IPS-18a (cell line): Measurements from ENCODE around the gene OBSCN.

Source experiments
- H3K27ac ChIP-seq: one replicate; pipeline ENCODE4 v1.5.1; 2013; ENCODE audit warnings: low read length
- H3K27me3 ChIP-seq: one replicate; pipeline ENCODE4 v1.6.1; 2013; ENCODE audit warnings: mild to moderate bottlenecking, low read length; ENCODE audit not compliant: control insufficient read depth, insufficient read depth
- H3K36me3 ChIP-seq: one replicate; pipeline ENCODE4 v1.6.1; 2013; ENCODE audit warnings: low read depth, low read length; ENCODE audit not compliant: control insufficient read depth
- H3K4me1 ChIP-seq: one replicate; pipeline ENCODE4 v1.6.1; 2013; ENCODE audit warnings: low read depth, low read length; ENCODE audit not compliant: control insufficient read depth
- H3K4me3 ChIP-seq: one replicate; pipeline ENCODE4 v1.5.1; 2013; ENCODE audit warnings: low read length
- H3K9ac ChIP-seq: one replicate; pipeline ENCODE4 v1.6.1; 2013; ENCODE audit warnings: mild to moderate bottlenecking, low read length, moderate library complexity
- H3K9me3 ChIP-seq: one replicate; pipeline ENCODE4 v1.6.1; 2013; ENCODE audit warnings: low read depth, low read length; ENCODE audit not compliant: control insufficient read depth

The OBSCN gene

DNA sequence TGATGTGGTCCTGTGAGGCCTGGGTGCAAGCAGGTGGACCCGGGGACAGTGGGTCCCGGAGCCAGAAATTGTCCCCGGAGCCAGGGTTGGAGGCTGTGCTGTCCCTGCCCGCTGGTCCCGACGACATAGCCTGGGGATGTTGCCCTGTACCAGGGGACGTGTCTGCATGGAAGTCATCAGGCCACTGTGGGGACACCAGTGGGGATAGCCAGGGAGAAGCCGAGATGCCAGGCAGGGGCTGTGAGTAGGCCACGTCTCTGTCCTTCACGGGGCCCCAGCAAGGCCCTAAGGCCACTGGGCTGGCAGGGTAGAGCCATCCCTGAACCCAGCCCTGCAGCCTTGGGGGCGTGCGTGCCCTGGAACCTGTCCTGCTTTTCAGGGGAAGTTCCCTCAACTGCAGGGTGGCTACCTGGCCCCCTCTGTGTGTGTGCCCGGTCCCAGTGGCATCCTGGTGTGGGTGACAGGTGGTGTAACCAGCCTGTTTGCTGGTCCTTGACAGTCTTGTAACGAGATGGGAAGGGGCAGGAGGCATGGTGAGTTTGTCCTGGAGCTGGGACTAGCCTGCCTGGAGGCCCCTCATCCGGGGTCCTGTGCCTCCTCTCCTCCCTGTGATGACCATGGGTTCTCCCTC, 73.2 kb downstream of the OBSCN start:
- H3K4me1 ChIP-seq = no peaks in the 10 kb centered on the region
- H3K36me3 ChIP-seq = peaks cover 25% of the 10 kb centered on the region
- H3K9ac ChIP-seq = no peak overlapping the region
- H3K27ac ChIP-seq = no peak overlapping the region
- H3K9me3 ChIP-seq = no peaks in the 10 kb centered on the region
- H3K4me3 ChIP-seq = no peak overlapping the region
- no peaks in the 10 kb centered on the region for H3K27me3 ChIP-seq

GRCh38 chr1:228281631-228282328, 73.9 kb downstream of the OBSCN start:
- Histone ChIP-seq H3K27ac (no peak overlapping the region), H3K27me3 (no peaks in the 10 kb centered on the region), H3K9ac (no peak overlapping the region), H3K4me1 (no peaks in the 10 kb centered on the region), H3K36me3 (peaks cover 28% of the 10 kb centered on the region), H3K4me3 (no peak overlapping the region), H3K9me3 (no peaks in the 10 kb centered on the region)

DNA sequence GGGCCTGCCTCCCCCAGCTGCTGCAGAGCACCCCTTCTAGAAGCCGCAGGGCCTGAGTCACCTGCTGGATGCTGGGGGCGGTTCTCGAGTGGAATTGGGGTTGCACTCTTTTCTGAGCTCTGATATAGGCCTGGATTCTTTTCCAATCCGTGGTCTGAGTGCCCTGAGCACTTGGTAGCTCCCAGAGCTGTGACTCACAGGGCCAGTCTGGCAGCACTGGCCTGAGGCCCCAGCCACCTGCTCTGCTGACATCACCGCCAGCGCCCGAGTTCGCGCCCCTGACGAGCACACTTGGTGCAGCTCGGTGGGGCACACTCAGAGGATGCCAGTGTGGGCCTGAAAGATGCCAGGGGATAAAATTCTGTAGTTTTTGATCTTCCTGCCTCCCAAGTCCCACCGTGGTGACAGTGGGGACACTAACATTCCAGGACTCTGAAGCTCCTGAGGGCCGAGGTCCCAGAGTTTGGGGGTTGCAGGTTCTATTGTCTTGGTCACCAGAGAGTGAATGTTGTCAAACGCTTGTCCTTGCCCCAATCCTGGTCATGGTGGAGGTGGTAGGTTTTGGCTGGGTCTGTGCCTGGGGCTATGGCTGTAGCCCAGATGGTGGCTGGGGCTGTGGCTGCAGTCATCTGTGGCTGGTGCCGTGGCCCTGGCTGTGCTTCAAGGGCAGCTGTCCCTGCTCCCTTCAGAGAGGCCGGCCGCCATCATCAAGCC, 74.6 kb downstream of the OBSCN start:
- no peak overlapping the region for H3K4me3 ChIP-seq
- no peak overlapping the region for H3K9ac ChIP-seq
- peaks cover 28% of the 10 kb centered on the region for H3K36me3 ChIP-seq
- H3K27me3 ChIP-seq = no peaks in the 10 kb centered on the region
- no peak overlapping the region for H3K27ac ChIP-seq
- no peaks in the 10 kb centered on the region for H3K4me1 ChIP-seq
- no peaks in the 10 kb centered on the region for H3K9me3 ChIP-seq

- H3K36me3 ChIP-seq = peaks cover 28% of the 10 kb centered on the region
- no peak overlapping the region for H3K27ac ChIP-seq
- H3K4me1 ChIP-seq = no peaks in the 10 kb centered on the region
- no peaks in the 10 kb centered on the region for H3K27me3 ChIP-seq
- H3K9ac ChIP-seq = no peak overlapping the region
- H3K9me3 ChIP-seq = no peaks in the 10 kb centered on the region
- no peak overlapping the region for H3K4me3 ChIP-seq
Measured at GRCh38 chr1:228283043-228283371, 75.2 kb downstream of the OBSCN start.

GRCh38 chr1:228283476-228284147, 75.8 kb downstream of the OBSCN start:
- H3K27ac ChIP-seq = no peak overlapping the region
- no peak overlapping the region for H3K4me3 ChIP-seq
- no peaks in the 10 kb centered on the region for H3K27me3 ChIP-seq
- no peak overlapping the region for H3K9ac ChIP-seq
- no peaks in the 10 kb centered on the region for H3K9me3 ChIP-seq
- H3K36me3 ChIP-seq = peaks cover 28% of the 10 kb centered on the region
- H3K4me1 ChIP-seq = no peaks in the 10 kb centered on the region

DNA sequence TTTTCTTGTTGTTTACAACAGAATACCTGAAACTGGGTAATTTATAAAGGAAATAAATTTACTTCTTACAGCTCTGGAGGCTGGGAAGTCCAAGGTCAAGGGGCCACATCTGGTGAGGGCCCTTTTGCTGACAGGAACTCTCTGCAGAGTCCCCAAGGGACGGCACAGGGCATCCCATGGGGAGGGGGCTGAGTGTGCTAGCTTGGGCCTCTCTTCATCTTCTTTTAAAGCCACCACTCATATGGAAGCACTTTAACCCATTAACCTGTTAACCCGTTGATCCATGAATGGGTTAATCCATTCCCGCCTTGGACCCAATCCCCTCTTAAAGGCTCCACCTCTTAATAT, 76.3 kb downstream of the OBSCN start:
- Histone ChIP-seq H3K4me3 (no peak overlapping the region), H3K4me1 (no peaks in the 10 kb centered on the region), H3K27ac (no peak overlapping the region), H3K36me3 (peaks cover 28% of the 10 kb centered on the region), H3K9ac (no peak overlapping the region), H3K27me3 (no peaks in the 10 kb centered on the region), H3K9me3 (no peaks in the 10 kb centered on the region)

DNA sequence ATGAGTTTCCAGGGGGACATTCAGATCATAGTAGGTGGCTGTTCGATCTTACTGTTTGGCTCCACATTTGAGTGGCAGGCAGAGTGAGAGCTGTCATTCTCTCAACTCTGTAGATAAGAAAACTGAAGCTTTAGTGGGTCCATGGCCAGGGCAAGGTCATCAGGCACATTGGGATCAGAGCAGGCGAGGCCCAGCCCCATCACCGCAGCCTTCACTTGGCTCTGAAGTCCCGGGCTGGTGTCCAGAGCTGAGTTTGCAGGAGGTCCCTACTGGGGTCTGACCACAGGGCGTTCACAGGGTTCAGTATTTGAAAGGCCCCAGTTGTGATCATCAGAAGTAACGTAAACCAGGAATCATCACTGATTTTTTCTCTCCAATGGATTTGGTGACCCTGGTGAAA, 76.7 kb downstream of the OBSCN start:
- Histone ChIP-seq H3K27me3 (no peaks in the 10 kb centered on the region), H3K36me3 (peaks cover 25% of the 10 kb centered on the region), H3K9ac (no peak overlapping the region), H3K4me3 (no peak overlapping the region), H3K27ac (no peak overlapping the region), H3K9me3 (no peaks in the 10 kb centered on the region), H3K4me1 (no peaks in the 10 kb centered on the region)

- Histone ChIP-seq H3K27me3 (no peaks in the 10 kb centered on the region), H3K27ac (no peak overlapping the region), H3K9me3 (no peaks in the 10 kb centered on the region), H3K36me3 (peaks cover 16% of the 10 kb centered on the region), H3K4me3 (no peak overlapping the region), H3K4me1 (no peaks in the 10 kb centered on the region), H3K9ac (no peak overlapping the region)
Measured at GRCh38 chr1:228285661-228286504, 78.0 kb downstream of the OBSCN start.

DNA sequence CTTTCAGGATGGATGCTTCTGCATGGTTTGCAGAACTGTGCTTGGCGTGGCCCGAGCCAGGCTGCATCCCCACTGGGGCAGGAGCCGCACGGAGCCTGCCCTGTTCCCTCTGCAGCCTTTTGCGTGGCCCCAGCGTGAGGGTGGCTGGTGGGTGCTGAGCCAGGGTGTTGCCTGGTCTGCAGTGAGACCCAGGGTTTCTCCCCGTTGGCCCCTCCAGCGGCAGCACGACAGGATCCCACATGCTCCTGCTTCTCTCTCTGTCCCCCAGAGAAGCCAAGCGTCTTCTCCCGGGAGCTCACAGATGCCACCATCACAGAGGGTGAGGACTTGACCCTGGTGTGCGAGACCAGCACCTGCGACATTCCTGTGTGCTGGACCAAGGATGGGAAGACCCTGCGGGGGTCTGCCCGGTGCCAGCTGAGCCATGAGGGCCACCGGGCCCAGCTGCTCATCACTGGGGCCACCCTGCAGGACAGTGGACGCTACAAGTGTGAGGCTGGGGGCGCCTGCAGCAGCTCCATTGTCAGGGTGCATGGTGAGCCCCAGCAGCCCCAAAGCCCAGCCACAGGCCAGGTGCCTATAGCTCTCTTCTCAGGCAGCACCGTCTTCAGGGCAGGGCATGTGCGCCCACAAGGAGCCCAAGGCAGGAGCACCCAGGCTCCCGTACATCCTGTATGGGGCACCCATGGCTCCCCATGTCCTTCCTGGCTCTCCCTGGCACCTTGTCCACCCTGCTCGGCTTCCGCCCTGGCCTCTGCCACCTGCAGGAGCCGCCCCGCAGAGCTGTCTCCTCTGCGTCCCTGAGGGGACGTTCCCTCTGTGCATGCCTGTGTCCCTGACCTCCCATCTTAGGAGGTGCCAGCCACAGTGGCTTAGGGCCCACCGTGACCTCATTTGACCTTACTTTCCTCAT, 78.9 kb downstream of the OBSCN start:
- no peak overlapping the region for H3K9ac ChIP-seq
- no peaks in the 10 kb centered on the region for H3K4me1 ChIP-seq
- no peaks in the 10 kb centered on the region for H3K27me3 ChIP-seq
- H3K9me3 ChIP-seq = no peaks in the 10 kb centered on the region
- H3K4me3 ChIP-seq = no peak overlapping the region
- no peak overlapping the region for H3K27ac ChIP-seq
- peaks cover 11% of the 10 kb centered on the region for H3K36me3 ChIP-seq

DNA sequence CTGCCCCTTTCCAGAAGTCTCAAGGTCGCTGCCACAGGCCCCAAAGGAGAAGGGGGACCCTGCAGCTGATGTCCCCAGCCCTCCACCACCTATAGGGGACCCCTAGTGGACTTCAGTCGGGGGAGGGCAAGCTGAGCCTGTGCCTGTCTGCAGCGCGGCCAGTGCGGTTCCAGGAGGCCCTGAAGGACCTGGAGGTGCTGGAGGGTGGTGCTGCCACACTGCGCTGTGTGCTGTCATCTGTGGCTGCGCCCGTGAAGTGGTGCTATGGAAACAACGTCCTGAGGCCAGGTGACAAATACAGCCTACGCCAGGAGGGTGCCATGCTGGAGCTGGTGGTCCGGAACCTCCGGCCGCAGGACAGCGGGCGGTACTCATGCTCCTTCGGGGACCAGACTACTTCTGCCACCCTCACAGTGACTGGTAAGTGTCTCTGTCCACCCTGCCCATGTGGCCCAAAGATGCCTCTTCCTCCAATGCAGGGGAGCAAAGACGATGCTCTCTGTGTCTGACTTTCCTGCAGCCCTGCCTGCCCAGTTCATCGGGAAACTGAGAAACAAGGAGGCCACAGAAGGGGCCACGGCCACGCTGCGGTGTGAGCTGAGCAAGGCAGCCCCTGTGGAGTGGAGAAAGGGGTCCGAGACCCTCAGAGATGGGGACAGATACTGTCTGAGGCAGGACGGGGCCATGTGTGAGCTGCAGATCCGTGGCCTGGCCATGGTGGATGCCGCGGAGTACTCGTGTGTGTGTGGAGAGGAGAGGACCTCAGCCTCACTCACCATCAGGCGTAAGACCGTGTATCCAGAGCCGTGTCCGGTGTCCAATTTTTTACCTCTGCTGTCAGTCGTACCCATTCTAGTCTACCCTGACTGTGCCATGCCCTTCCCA, 79.9 kb downstream of the OBSCN start:
- H3K9me3 ChIP-seq = no peaks in the 10 kb centered on the region
- H3K4me3 ChIP-seq = no peak overlapping the region
- no peaks in the 10 kb centered on the region for H3K27me3 ChIP-seq
- H3K36me3 ChIP-seq = peaks cover 11% of the 10 kb centered on the region
- H3K9ac ChIP-seq = no peak overlapping the region
- H3K4me1 ChIP-seq = no peaks in the 10 kb centered on the region
- H3K27ac ChIP-seq = no peak overlapping the region
